Measurements from ENCODE around the gene TMEM178B. TPM values are rescaled to one million over a fixed set of nuclear protein-coding genes. Genes with fewer than 3 reads are reported as not detected.

Gene TMEM178B
- total and polyA plus RNA-seq, 2 of the 13 experiments (the other 11 are each of a cell fraction or from before 2014, with no cell fraction given), result 0.01 to 0.02 TPM

- TF ChIP-seq SOX6 (IDR thresholded peaks at IDR 0.05), result no peak
- peak; percentile 60 for TF ChIP-seq SOX6 (CRISPR knock-in tag; IDR thresholded peaks at IDR 0.05)
- TF ChIP-seq HMGXB3 (CRISPR knock-in tag; IDR thresholded peaks at IDR 0.05; ENCODE audit: borderline replicate concordance), result no peak
- TF ChIP-seq POGZ (CRISPR knock-in tag; IDR thresholded peaks at IDR 0.05), result peak; percentile 18; the same call in 1 of the 2 replicates
- peak; percentile 92 for TF ChIP-seq FOXA3 (CRISPR knock-in tag; IDR thresholded peaks at IDR 0.05)
- TF ChIP-seq ZNF569 (CRISPR knock-in tag; IDR thresholded peaks at IDR 0.05; ENCODE audit: borderline replicate concordance), result no peak
- TF ChIP-seq MXD3 (CRISPR knock-in tag; IDR thresholded peaks at IDR 0.05), result no peak
- TF ChIP-seq MAFF (IDR thresholded peaks at IDR 0.05; ENCODE audit: low read depth, low read length), result no peak
- TF ChIP-seq ZNF138 (CRISPR knock-in tag; IDR thresholded peaks at IDR 0.05; ENCODE audit: low read depth), result no peak
- TF ChIP-seq NR2F1 (CRISPR knock-in tag; IDR thresholded peaks at IDR 0.05), result 0 out of 4 replicates have a peak, but pooled peaks of 1 of the 2 experiments have one; percentile 12
- no peak for TF ChIP-seq ZNF672 (CRISPR knock-in tag; IDR thresholded peaks at IDR 0.05)
- TF ChIP-seq ZMAT3 (CRISPR knock-in tag; conservative IDR thresholded peaks at IDR 0.05), result no peak
- TF ChIP-seq PAXIP1 (CRISPR knock-in tag; conservative IDR thresholded peaks at IDR 0.05), result peak; percentile 52
- no peak for TF ChIP-seq ZFX (CRISPR knock-in tag; IDR thresholded peaks at IDR 0.05; ENCODE audit: low read depth)
- no peak for TF ChIP-seq TEAD2 (CRISPR knock-in tag; IDR thresholded peaks at IDR 0.05)
- no peak for TF ChIP-seq AGO1 (IDR thresholded peaks at IDR 0.05; ENCODE audit: low read depth, low read length, poor library complexity, severe bottlenecking)
- no peak for TF ChIP-seq CREB1 (IDR thresholded peaks at IDR 0.05)
- TF ChIP-seq CREB1 (CRISPR knock-in tag; IDR thresholded peaks at IDR 0.05), result peak; percentile 10; the same call in 1 of the 2 replicates
- peak; percentile 66; the same call in 1 of the 2 replicates for TF ChIP-seq FOXO1 (CRISPR knock-in tag; IDR thresholded peaks at IDR 0.05)
- peak; percentile 27; the same call in 1 of the 2 replicates for TF ChIP-seq SALL1 (CRISPR knock-in tag; IDR thresholded peaks at IDR 0.05)
- no peak for TF ChIP-seq ZNF891 (CRISPR knock-in tag; IDR thresholded peaks at IDR 0.05)
- no peak for TF ChIP-seq JDP2 (CRISPR knock-in tag; IDR thresholded peaks at IDR 0.05; ENCODE audit: borderline replicate concordance)
Measured at GRCh38 chr7:141042222-141043193, 31.4 kb upstream of the TMEM178B start (continued).

All from HepG2 (cell line).